ENCODE data around the gene MAML2. TPM values are rescaled to one million over a fixed set of nuclear protein-coding genes. Genes with fewer than 3 reads are reported as not detected.

Gene MAML2
- total and polyA plus RNA-seq, 8 donors: 1.3 to 22.8 (median 12.1) TPM

DNA sequence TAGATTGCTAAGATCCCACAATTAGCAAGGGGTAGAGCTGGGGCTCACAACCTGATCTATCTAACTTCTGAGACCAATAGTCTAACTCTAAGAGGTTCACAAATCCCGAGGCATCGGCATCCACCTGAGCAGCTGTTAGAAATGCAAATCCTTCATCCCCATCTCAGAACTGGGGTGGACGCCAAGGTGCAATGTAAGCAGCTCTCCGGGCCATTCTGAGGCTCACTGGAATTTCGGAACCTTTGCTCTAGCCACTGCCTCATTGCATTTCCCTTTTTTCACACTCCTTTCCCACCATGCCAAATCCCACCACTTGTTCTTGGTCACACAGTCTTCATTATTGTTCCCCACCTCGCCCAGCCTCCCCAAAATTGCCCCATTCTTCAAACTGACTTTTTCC, 29.8 kb downstream of the MAML2 start:
- intact Hi-C loops (cut with DNase I; ENCODE audit: low total_unique reads): no loop called here
- H3K4me1 ChIP-seq: peaks cover 46 to 94% (median 62%) of the 10 kb centered on the region in 4 donors
- H3K27me3 ChIP-seq: no peaks in the 10 kb centered on the region
- H3K4me3 ChIP-seq: no peak overlapping the region
- 51 to 69% (median 65%) methylated on average over 6 of the region's 6 CpGs for WGBS, 5 donors
- TF ChIP-seq, protein P1, sequence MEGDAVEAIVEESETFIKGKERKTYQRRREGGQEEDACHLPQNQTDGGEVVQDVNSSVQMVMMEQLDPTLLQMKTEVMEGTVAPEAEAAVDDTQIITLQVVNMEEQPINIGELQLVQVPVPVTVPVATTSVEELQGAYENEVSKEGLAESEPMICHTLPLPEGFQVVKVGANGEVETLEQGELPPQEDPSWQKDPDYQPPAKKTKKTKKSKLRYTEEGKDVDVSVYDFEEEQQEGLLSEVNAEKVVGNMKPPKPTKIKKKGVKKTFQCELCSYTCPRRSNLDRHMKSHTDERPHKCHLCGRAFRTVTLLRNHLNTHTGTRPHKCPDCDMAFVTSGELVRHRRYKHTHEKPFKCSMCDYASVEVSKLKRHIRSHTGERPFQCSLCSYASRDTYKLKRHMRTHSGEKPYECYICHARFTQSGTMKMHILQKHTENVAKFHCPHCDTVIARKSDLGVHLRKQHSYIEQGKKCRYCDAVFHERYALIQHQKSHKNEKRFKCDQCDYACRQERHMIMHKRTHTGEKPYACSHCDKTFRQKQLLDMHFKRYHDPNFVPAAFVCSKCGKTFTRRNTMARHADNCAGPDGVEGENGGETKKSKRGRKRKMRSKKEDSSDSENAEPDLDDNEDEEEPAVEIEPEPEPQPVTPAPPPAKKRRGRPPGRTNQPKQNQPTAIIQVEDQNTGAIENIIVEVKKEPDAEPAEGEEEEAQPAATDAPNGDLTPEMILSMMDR (IDR thresholded peaks at IDR 0.05): no peak
- no peak for TF ChIP-seq POLR2A (IDR thresholded peaks at IDR 0.05)
- TF ChIP-seq EP300 (IDR thresholded peaks at IDR 0.05): no peak
- TF ChIP-seq POLR2AphosphoS5 (IDR thresholded peaks at IDR 0.05): no peak
- H3K36me3 ChIP-seq: no peaks in the 10 kb centered on the region
- no peak for DNase-seq
- H3K27ac ChIP-seq: no peak overlapping the region
- H3K9me3 ChIP-seq: no peaks in the 10 kb centered on the region

DNA sequence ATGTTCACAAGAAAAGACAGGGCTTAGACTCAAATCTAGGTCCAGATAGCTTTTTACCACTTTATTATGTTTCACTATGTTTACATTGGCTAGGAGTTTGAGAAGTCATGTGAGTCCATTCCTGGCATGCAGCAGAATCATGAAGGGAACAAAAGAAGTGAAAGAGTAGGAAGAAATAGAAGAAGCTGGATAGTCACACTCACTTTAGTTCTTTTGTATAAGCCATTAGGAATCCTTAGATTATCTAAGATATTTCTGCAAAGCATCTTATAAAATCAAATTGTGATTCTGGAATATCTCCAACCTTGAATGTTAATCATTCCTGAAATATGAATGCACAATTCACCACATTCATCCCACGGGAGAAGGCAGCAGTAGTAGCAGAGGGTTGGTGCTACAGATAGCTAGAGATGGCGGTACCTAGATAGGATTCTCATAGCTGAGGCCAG, 31.9 kb downstream of the MAML2 start:
- 29 to 44% (median 32%) methylated on average over 2 of the region's 2 CpGs for WGBS, 5 donors
- DNase-seq: peak in 1 of 2 donors; percentile 71
- H3K27ac ChIP-seq: peak overlapping the region; percentile 38 to 79 (median 71)
- TF ChIP-seq EP300 (IDR thresholded peaks at IDR 0.05) (no peak), POLR2A (IDR thresholded peaks at IDR 0.05) (no peak), POLR2AphosphoS5 (IDR thresholded peaks at IDR 0.05) (no peak)
- TF ChIP-seq, protein P1 (IDR thresholded peaks at IDR 0.05): no peak
- H3K36me3 ChIP-seq: no peaks in the 10 kb centered on the region
- no peaks in the 10 kb centered on the region for H3K9me3 ChIP-seq
- no peak overlapping the region for H3K4me3 ChIP-seq
- H3K4me1 ChIP-seq: peaks cover 51 to 94% (median 66%) of the 10 kb centered on the region in 4 donors
- H3K27me3 ChIP-seq: no peaks in the 10 kb centered on the region
- intact Hi-C loops (cut with DNase I; ENCODE audit: low total_unique reads): no loop called here

DNA sequence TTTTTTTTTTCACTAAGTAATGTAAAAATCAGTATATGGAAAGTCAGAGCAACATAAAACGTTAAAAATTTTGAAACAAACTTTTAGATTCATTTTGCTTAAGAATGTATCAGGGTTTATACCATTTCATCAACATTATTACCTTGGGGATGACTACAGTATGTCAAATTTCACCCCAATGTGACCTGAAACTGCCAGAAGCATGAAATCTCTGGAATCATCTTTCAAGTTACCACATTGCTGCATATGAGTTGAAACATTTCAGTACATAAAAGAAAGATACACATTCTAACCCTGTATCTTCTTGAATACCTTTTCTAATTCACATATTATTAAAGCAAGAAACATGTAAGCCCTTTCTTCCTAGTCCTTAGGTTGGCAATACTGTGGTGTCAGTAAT, 32.8 kb downstream of the MAML2 start:
- Histone ChIP-seq H3K9me3 (no peaks in the 10 kb centered on the region), H3K27me3 (no peaks in the 10 kb centered on the region), H3K4me3 (no peak overlapping the region), H3K36me3 (no peaks in the 10 kb centered on the region), H3K27ac (peak overlapping the region in 3 of 5 donors; percentile 38 to 74 (median 71)), H3K4me1 (peaks cover 52 to 97% (median 70%) of the 10 kb centered on the region in 4 donors)
- TF ChIP-seq POLR2A (IDR thresholded peaks at IDR 0.05): no peak
- no peak for TF ChIP-seq POLR2AphosphoS5 (IDR thresholded peaks at IDR 0.05)
- TF ChIP-seq EP300 (IDR thresholded peaks at IDR 0.05): no peak
- TF ChIP-seq, protein P1 (IDR thresholded peaks at IDR 0.05): no peak
- intact Hi-C loops (cut with DNase I; ENCODE audit: low total_unique reads): no loop called here
- no peak for DNase-seq
- 63 to 76% (median 66%) methylated on average over 1 of the region's 1 CpG for WGBS, 5 donors

DNA sequence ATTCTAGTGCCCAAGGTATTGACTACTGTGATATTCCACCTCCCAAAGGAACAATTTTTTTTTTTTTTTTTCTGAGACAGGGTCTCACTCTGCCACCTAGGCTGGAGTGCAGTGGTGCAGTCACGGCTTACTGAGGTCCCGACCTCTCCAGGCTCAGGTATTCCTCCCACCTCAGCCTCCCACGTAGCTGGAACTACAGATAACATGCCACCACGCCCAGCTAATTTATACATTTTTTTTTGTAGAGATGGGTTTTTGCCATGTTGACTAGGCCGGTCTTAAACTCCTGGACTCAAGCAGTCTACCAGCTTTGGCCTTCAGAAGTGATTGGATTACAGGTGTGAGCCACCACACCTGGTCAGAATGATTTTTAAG, 33.4 kb downstream of the MAML2 start:
- Histone ChIP-seq H3K4me1 (peaks cover 47 to 91% (median 66%) of the 10 kb centered on the region in 4 donors), H3K4me3 (no peak overlapping the region), H3K9me3 (no peaks in the 10 kb centered on the region), H3K27me3 (no peaks in the 10 kb centered on the region), H3K36me3 (no peaks in the 10 kb centered on the region), H3K27ac (peak overlapping the region in 2 of 5 donors; percentile 8 to 88)
- 34 to 89% (median 49%) methylated on average over 5 of the region's 5 CpGs for WGBS, 5 donors
- intact Hi-C loops (cut with DNase I; ENCODE audit: low total_unique reads): no loop called here
- DNase-seq: no peak
- TF ChIP-seq POLR2A (IDR thresholded peaks at IDR 0.05) (no peak), POLR2AphosphoS5 (IDR thresholded peaks at IDR 0.05) (no peak), EP300 (IDR thresholded peaks at IDR 0.05) (no peak)
- TF ChIP-seq, protein P1 (IDR thresholded peaks at IDR 0.05): no peak

Data from stomach (tissue), 9 donors.